Adrenal gland (tissue), 5 donors: ENCODE measurements around the gene SPPL2B.

Source experiments
- CTCF ChIP-seq, 6 experiments: fragments of 450-650 bp in 4 of 6; fragments of 200-600 bp in 2 of 6; sonication (generic) in 1 of 6; IDR thresholded peaks; 1 replicate in 5 of 6; 2 replicates in 1 of 6; pipeline versions ENCODE4 v1.5.1 to v1.8.0; 2016 to 2021; ENCODE audit warnings: antibody characterized with exemption in 6 of 6, mild to moderate bottlenecking in 2 of 6, moderate library complexity in 1 of 6
- POLR2A ChIP-seq, 2 donors: fragments of 450-650 bp; IDR thresholded peaks; one replicate each; pipeline ENCODE4 v1.6.1; 2017; ENCODE audit warnings: antibody characterized with exemption in 2 of 2, mild to moderate bottlenecking in 2 of 2, moderate library complexity in 1 of 2
- donor health status: DM: no; HTN: no; CAD: no.

- no peak for TF ChIP-seq POLR2A (IDR thresholded peaks at IDR 0.05)
- no peak for TF ChIP-seq CTCF (IDR thresholded peaks at IDR 0.05)
Observed at GRCh38 chr19:2394054-2394441, 65.6 kb downstream of the SPPL2B start.
